Measurements from ENCODE around the gene FRMD7.
"Not testable (repeated sequence)": the region's sequence is repeated elsewhere in the genome, so short reads cannot be mapped to it uniquely, and the experiment has no call there.

The FRMD7 gene

DNA sequence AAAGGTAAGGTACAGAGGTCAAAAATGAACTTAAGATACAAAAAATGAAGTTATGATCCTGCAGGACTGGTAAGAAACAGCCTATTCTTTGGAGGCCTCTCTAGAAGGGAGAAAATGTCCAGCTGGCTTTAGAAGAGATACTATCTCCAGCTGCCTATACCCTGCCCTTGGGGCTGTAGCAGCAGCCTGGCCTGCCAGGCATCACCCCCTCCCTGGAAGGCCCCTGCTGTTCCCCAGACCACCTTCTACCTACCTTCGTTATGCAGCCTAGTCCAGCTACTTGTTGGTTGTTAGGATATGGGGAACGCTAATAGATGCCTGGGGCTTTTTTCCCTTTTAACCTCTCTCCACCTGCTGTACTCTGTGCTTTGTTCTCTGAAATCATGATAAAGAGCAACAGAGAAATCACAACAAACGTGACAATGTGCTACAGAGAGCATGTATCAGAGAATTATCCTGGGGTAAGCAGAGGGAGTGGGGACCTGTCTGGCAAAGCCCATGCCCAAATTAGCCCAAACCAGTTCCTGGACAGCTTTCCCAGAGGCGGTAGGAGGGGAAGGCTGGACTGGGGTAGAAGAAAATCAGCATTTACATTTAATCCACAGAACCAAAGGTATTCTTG, 34.5 kb downstream of the FRMD7 start:
- DNase-seq = no peak

DNA sequence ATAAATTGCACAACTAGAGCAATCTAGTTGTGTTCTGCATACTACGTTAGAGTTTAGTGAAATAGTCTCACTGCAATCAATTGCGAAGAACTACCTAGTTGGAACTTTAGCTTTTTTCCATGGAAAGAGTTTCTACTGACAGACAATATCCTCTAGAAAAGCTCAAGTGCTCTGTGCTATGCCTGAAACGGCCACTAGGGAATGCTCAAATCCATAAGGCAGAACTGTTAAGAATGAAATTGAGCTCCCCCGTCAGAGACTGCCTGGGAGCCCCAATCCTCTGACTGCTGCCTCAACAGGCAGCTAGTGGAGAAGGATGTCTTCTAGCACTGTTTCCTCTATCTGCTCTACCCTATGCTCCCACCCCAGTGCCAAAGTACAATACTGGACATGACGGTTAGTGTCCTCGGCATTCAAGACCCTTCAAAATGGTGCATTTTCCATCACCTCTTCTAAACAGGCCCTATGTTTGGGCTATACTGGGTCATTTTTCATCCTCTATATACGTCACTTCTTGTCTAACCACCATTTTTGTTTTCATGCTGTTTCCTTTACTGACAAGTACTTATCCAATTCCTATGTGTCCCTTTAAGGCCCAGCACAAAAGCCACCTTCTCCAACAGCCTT, 35.3 kb downstream of the FRMD7 start:
- DNase-seq = peak; percentile 72

DNA sequence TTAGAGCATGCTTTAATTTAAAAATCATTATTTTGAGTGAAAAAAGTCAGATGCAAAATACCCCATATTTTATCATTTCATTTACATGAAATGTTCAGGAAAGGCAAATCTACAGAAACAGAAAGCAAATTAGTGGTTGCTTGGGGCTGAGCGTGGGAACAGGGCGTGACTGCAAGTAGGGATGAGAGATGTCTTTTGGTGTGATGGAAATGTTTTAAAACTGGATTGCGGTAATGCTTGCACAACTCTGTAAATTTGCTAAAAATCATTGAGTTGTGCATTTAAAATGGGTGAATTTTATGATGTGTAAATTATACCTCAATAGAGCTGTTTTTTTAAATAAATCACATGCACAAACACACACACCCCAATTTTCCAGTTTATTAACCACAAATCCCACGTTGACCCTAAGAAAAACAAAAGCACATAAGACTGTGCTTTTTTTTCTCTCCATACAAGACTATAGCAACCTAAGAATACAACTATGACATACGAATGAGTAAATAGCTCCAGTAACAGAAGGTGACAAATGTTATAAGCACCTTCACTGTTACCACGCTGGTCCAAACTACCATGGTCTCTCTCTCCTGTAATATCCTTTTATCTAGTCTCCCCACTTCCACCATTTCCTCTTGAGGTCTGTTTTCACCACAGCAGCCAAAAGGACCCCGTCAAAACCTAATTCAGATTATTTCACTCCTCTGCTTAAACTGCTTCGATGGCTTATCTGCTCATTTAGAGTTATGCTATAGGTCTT, 37.2 kb downstream of the FRMD7 start:
- DNase-seq = no peak

DNA sequence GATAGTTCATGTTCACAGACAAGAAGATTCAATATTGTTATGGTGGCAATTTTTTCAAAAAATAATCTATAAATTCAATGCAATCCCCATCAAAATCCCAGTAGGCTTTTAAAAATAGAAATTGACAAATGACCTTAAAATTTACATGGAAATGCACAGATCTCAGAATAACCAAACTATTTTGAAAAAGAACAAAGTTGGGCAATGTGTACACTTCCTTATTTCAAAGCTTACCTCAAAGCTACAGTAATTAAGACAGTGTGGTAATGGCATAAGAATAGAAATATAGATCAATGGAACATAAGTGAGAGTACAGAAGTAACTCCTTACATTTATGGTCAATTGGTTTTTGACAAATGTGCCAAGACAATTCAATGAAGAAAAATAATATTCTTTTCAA, 39.0 kb downstream of the FRMD7 start:
- no peak for DNase-seq

DNA sequence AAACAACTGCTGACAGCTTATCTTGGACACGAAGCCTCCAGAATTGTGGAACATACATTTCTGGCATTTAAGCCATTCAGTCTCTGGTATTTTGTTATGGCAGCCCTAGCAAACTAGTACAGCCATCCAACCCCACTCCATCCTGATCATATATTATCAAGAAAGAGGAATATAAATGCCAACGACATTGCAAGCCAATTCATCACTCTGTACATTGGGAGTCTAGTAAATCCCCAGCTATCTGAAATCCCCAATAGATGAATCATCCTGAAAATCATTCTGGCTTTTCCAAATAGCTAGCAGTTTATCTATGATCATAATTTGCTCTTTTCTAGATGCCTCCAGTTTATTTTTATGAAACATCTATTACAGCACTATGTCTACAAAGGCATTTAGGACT, 41.1 kb downstream of the FRMD7 start:
- no peak for DNase-seq

DNA sequence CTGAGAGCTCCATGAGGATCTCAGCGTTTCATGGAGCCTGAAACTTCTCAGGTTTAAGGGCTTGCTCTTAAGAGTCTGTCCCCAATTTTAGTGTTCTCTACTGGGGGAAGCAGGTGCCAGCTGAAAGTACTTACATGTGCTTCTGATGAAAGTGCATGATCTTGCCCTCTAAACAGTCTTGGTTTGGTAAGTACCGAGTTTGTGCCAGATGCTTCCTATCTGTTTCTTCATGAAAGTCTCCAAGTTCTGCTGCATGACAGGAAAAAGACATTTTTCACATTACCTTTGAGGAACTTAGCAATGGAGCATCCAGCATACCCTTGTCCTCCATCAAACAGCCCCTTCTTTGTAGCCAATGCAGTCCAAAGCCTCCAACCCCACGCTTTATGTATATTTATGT, 42.0 kb downstream of the FRMD7 start:
- DNase-seq = no peak

GRCh38 chrX:132077912-132078311, 49.9 kb downstream of the FRMD7 start:
- no peak for DNase-seq

- no peak for DNase-seq
These were observed 50.4 kb downstream of the FRMD7 start for GRCh38 chrX:132077414-132077813.

GRCh38 chrX:132071254-132071653, 56.6 kb downstream of the FRMD7 start:
- peak; percentile 9 for DNase-seq

GRCh38 chrX:132068405-132068804, 59.4 kb downstream of the FRMD7 start:
- DNase-seq = no peak

DNA sequence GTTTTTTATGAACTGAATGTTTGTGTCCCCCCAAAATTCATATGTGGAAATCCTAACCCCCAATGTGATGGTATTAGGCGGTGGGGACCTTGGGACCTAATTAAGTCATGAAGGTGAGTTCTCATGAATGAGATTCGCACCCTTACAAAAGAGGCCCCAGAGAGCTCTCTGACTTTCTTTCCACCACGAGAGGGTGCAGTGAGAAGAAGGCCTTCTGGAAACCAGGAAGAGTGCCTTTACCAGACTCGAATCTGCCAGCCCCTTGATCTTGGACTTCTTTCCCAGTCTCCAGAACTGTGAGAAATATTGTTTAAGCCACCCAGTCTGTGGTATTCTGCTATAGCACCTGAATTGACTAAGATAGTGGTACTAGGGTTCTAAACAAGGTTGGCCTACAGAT, 64.0 kb downstream of the FRMD7 start:
- DNase-seq = no peak

- DNase-seq = no peak
These were observed 64.5 kb downstream of the FRMD7 start for GRCh38 chrX:132063334-132063733.

- DNase-seq = no peak
These were observed 67.8 kb downstream of the FRMD7 start for GRCh38 chrX:132059973-132060540.

DNA sequence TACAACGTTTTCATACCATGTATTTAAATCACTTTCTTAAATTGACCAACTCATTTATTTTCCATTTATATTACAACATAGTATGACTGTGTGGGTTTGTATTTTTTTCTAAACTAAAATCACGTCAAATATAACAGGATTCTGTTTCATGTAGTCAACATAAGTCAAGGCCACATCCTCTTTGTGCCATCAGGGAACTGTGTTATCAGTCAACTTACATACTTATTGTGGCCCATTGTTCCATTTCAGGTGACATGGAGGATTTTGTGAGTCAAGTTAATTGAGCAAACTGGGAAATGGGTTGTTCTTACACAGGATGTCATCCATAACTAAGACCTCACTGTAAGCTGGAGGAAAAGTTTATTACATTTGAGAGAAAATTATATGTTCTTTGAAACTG, 68.8 kb downstream of the FRMD7 start:
- no peak for DNase-seq

GRCh38 chrX:132058050-132058449, 69.8 kb downstream of the FRMD7 start:
- DNase-seq = no peak

- not testable (repeated sequence) for DNase-seq
These were observed 76.0 kb downstream of the FRMD7 start for GRCh38 chrX:132051778-132052177.

- no peak for DNase-seq
These were observed 81.3 kb downstream of the FRMD7 start for GRCh38 chrX:132046533-132046932.

- DNase-seq = no peak
These were observed 82.4 kb downstream of the FRMD7 start for GRCh38 chrX:132045456-132045855.

GRCh38 chrX:132044953-132045352, 82.9 kb downstream of the FRMD7 start:
- no peak for DNase-seq

DNA sequence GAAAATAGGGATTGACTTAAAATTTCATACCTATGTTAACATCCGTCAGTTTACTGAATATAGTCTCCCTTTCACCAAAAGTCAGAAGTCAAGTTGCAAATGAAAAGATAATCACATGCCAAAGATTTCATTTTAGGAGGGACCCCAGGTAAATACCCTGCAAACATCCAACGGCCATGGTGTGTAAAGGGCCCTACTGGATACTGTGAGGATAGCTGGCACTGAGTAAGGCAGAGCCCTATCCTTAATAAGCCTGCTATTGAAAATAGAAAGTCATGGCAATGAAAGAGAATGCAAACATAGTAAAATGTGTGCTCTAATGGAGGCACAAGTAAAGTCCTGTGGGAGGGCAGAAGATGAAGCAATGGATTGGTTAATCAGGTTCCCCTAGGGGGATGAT, 83.8 kb downstream of the FRMD7 start:
- DNase-seq = no peak

GRCh38 chrX:132041015-132041414, 86.8 kb downstream of the FRMD7 start:
- no peak for DNase-seq

DNA sequence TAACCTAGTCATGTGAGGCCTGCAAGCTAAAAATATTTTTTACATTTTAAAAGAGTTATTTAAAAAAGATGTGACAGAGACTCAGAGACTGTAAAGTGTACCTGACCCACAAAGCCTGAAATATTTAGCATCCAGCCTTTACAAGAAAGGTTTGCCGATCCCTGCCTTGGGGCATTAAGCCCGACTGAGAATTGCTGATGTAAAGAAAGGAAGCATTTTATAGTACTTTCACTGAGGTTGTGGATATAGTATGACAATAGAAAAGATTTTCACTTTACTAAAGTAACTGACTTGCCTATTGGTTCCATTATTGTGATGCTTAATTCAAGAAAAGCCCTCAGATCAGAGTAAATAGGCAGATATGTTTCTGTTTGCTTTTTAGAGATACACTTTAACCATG, 87.8 kb downstream of the FRMD7 start:
- DNase-seq = no peak

- DNase-seq = no peak
These were observed 90.3 kb downstream of the FRMD7 start for GRCh38 chrX:132037479-132037993.

- no peak for DNase-seq
These were observed 93.2 kb downstream of the FRMD7 start for GRCh38 chrX:132034648-132035047.

Data from eye (tissue), 1 donor.